HepG2 (cell line): Measurements from ENCODE around the gene ZCCHC3. TPM values are rescaled to one million over a fixed set of nuclear protein-coding genes. Genes with fewer than 3 reads are reported as not detected.

Source experiments
- ASH2L ChIP-seq: fragments of 300-600, 200-600 bp; sonication (generic); IDR thresholded peaks from 2 replicates; pipeline ENCODE4 v1.7.0; 2017; ENCODE audit warnings: low read depth, mild to moderate bottlenecking, moderate library complexity, mixed read lengths, low read length; ENCODE audit not compliant: insufficient read length
- ESRRA ChIP-seq: sonication (generic); formaldehyde crosslinking; IDR thresholded peaks from 2 replicates; pipeline ENCODE4 v1.5.1; 2020; ENCODE audit warnings: mild to moderate bottlenecking, low read depth, missing genetic modification reagents
- HOXD1 ChIP-seq: sonication (generic); formaldehyde crosslinking; IDR thresholded peaks from 2 replicates; pipeline ENCODE4 v1.5.0; 2020; ENCODE audit warnings: missing genetic modification reagents
- NCOR1 ChIP-seq: fragments of 200-600 bp; sonication (generic); IDR thresholded peaks from 2 replicates; pipeline ENCODE4 v1.7.0; 2017; ENCODE audit warnings: antibody characterized with exemption, low read length, borderline replicate concordance
- NFE2 ChIP-seq: sonication (generic); formaldehyde crosslinking; IDR thresholded peaks from 2 replicates; pipeline ENCODE4 v1.4.0; 2020; ENCODE audit warnings: missing genetic modification reagents
- PRDM10 ChIP-seq: sonication (generic); formaldehyde crosslinking; IDR thresholded peaks from 2 replicates; pipeline ENCODE4 v1.4.0; 2020; ENCODE audit warnings: low read depth, missing genetic modification reagents
- PRDM15 ChIP-seq: sonication (generic); formaldehyde crosslinking; IDR thresholded peaks from 2 replicates; pipeline ENCODE4 v1.4.0; 2020; ENCODE audit warnings: missing genetic modification reagents
- PRDM4 ChIP-seq: sonication (generic); formaldehyde crosslinking; IDR thresholded peaks from 2 replicates; pipeline ENCODE4 v1.9.0; 2021; ENCODE audit warnings: missing genetic modification reagents, borderline replicate concordance
- TRIM24 ChIP-seq: sonication (generic); formaldehyde crosslinking; IDR thresholded peaks from 2 replicates; pipeline ENCODE4 v1.8.0; 2022; ENCODE audit warnings: mild to moderate bottlenecking, missing genetic modification reagents
- ZNF24 ChIP-seq: fragments of 450-650 bp; IDR thresholded peaks from 2 replicates; pipeline ENCODE4 v1.6.1; 2017; ENCODE audit warnings: antibody characterized with exemption, mild to moderate bottlenecking
- ZNF281 ChIP-seq: sonication (generic); formaldehyde crosslinking; IDR thresholded peaks from 2 replicates; pipeline ENCODE4 v1.4.0; 2020; ENCODE audit warnings: missing genetic modification reagents, borderline replicate concordance
- ZNF354B ChIP-seq: sonication (generic); formaldehyde crosslinking; IDR thresholded peaks from 2 replicates; pipeline ENCODE4 v1.8.0; 2022; ENCODE audit warnings: mild to moderate bottlenecking, missing genetic modification reagents
- ZNF550 ChIP-seq: sonication (generic); formaldehyde crosslinking; IDR thresholded peaks from 2 replicates; pipeline ENCODE4 v1.4.0; 2020; ENCODE audit warnings: mild to moderate bottlenecking, missing genetic modification reagents, borderline replicate concordance
- ZNF672 ChIP-seq: sonication (generic); formaldehyde crosslinking; IDR thresholded peaks from 2 replicates; pipeline ENCODE4 v1.8.1; 2022; ENCODE audit warnings: missing genetic modification reagents
- ZNF777 ChIP-seq: sonication (generic); formaldehyde crosslinking; IDR thresholded peaks from 2 replicates; pipeline ENCODE4 v1.4.0; 2020; ENCODE audit warnings: missing genetic modification reagents
- polyA plus RNA-seq, 8 experiments: library from polyadenylated mRNA; depleted of rRNA in 3 of 8; stranded (reverse) in 7 of 8; unstranded in 1 of 8; fragments of >200 nt; fragmentation: Illumina TruSeq in 4 of 8; extraction: Trizol in 4 of 8; gene quantifications; 2 replicates each; pipeline versions ENCODE4 v1.2.1 to v1.2.3, GENCODE V29; 2011 to 2016; ENCODE audit warnings: low read depth in 4 of 8, missing spikeins in 1 of 8, mixed read lengths in 1 of 8; ENCODE audit not compliant: insufficient read depth in 1 of 8
- total RNA-seq, 5 experiments: library from RNA; depleted of rRNA; stranded (reverse); fragments of >200 nt; fragmentation: Illumina TruSeq; extraction: Trizol; gene quantifications; 2 replicates each; pipeline ENCODE4 v1.2.3, GENCODE V29; 2016; ENCODE audit warnings: low read depth in 1 of 5

ZCCHC3 gene
- total and polyA plus RNA-seq, 2 of the 13 experiments (the other 11 are each of a cell fraction or from before 2014, with no cell fraction given), result 46.6 to 63.0 TPM

- peak; percentile 84 for TF ChIP-seq ZNF281 (CRISPR knock-in tag)
- TF ChIP-seq ESRRA, result no peak; the same call in 1 of the 2 replicates
- no peak for TF ChIP-seq ZNF777 (CRISPR knock-in tag)
- TF ChIP-seq TRIM24 (CRISPR knock-in tag), result no peak
- 0 out of 2 replicates have a peak, but pooled peaks have one; percentile 46 for TF ChIP-seq ZNF550
- TF ChIP-seq ZNF354B, result no peak
- TF ChIP-seq NFE2, result peak; percentile 3; the same call in 1 of the 2 replicates
- 0 out of 2 replicates have a peak, but pooled peaks have one; percentile 4 for TF ChIP-seq HOXD1 (CRISPR knock-in tag)
- no peak for TF ChIP-seq ZNF24
- peak; percentile 79; the same call in 1 of the 2 replicates for TF ChIP-seq NCOR1
- peak; percentile 87 for TF ChIP-seq ASH2L
- TF ChIP-seq PRDM4 (CRISPR knock-in tag), result no peak
- TF ChIP-seq ZNF672 (CRISPR knock-in tag), result no peak
- peak; percentile 65; the same call in 1 of the 2 replicates for TF ChIP-seq PRDM10 (CRISPR knock-in tag)
- TF ChIP-seq PRDM15 (CRISPR knock-in tag), result 0 out of 2 replicates have a peak, but pooled peaks have one; percentile 46
These were observed 30.0 kb downstream of the ZCCHC3 start (continued) for GRCh38 chr20:327186-328026.
